TTC549 (cell line): ENCODE data around the gene RNF157.

Source experiments
- FAIRE-seq: peaks from 2 replicates; lab custom pipeline; 2012; peaks lifted over from hg19 to GRCh38; lab: Jason Lieb, UNC

RNF157 gene

GRCh38 chr17:76139801-76140660 is 100.3 kb downstream of the RNF157 start:
- no peak for FAIRE-seq

- FAIRE-seq = no peak
These were observed 101.2 kb downstream of the RNF157 start for GRCh38 chr17:76138896-76139752.

GRCh38 chr17:76138234-76138895 is 101.9 kb downstream of the RNF157 start:
- no peak for FAIRE-seq

GRCh38 chr17:76137351-76138233 is 102.7 kb downstream of the RNF157 start:
- FAIRE-seq = no peak

GRCh38 chr17:76137001-76137350 is 103.3 kb downstream of the RNF157 start:
- no peak for FAIRE-seq

GRCh38 chr17:76136276-76137000 is 103.9 kb downstream of the RNF157 start:
- FAIRE-seq = no peak

GRCh38 chr17:76135810-76136188 is 104.5 kb downstream of the RNF157 start:
- FAIRE-seq = no peak

GRCh38 chr17:76134911-76135809 is 105.1 kb downstream of the RNF157 start:
- FAIRE-seq = no peak

- no peak for FAIRE-seq
These were observed 107.5 kb downstream of the RNF157 start for GRCh38 chr17:76132574-76133338.

GRCh38 chr17:76131692-76132573 is 108.4 kb downstream of the RNF157 start:
- no peak for FAIRE-seq

GRCh38 chr17:76131051-76131691 is 109.1 kb downstream of the RNF157 start:
- no peak for FAIRE-seq

- FAIRE-seq = no peak
These were observed 109.8 kb downstream of the RNF157 start for GRCh38 chr17:76130473-76130872.

- no peak for FAIRE-seq
These were observed 114.4 kb downstream of the RNF157 start for GRCh38 chr17:76125922-76126321.

- FAIRE-seq = no peak
These were observed 115.0 kb downstream of the RNF157 start for GRCh38 chr17:76125391-76125675.

- FAIRE-seq = no peak
These were observed 115.5 kb downstream of the RNF157 start for GRCh38 chr17:76124582-76125390.

GRCh38 chr17:76123749-76124581 is 116.3 kb downstream of the RNF157 start:
- no peak for FAIRE-seq
